ENCODE results near the gene ZNF536.

DNA sequence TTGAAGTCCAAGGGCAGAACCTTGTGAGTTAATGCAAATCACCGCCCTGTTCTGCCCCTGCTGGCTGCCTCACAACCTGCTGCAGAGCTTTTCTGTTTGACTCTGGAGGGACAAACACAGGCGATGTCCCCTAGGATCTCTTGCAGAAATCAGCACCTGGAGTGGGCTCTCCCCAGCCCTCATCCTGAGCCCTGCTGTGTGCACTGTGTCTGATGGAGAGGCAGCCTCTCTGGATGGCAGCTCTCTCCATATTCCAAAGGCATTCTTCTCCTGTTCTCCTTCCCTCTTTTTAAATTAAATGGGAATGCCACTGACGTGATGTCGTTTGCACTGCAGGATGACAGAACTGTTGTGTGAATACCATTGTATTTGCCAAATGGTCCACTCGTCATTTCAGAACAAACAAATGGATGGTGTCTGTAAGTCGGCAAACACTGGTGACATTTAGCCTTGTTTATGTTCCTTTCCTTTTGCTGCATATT lies 184.1 kb downstream of the ZNF536 start:
- TF ChIP-seq, protein P1, sequence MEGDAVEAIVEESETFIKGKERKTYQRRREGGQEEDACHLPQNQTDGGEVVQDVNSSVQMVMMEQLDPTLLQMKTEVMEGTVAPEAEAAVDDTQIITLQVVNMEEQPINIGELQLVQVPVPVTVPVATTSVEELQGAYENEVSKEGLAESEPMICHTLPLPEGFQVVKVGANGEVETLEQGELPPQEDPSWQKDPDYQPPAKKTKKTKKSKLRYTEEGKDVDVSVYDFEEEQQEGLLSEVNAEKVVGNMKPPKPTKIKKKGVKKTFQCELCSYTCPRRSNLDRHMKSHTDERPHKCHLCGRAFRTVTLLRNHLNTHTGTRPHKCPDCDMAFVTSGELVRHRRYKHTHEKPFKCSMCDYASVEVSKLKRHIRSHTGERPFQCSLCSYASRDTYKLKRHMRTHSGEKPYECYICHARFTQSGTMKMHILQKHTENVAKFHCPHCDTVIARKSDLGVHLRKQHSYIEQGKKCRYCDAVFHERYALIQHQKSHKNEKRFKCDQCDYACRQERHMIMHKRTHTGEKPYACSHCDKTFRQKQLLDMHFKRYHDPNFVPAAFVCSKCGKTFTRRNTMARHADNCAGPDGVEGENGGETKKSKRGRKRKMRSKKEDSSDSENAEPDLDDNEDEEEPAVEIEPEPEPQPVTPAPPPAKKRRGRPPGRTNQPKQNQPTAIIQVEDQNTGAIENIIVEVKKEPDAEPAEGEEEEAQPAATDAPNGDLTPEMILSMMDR (conservative IDR thresholded peaks at IDR 0.05; ENCODE audit: low read depth, low read length), result no peak
- TF ChIP-seq POLR2A (IDR thresholded peaks at IDR 0.05; ENCODE audit: low read depth, low read length) (no peak), MAZ (IDR thresholded peaks at IDR 0.05; ENCODE audit: borderline replicate concordance, low read depth, low read length) (no peak), CEBPB (IDR thresholded peaks at IDR 0.05; ENCODE audit: low read depth, low read length) (no peak)

All from IMR-90 (cell line).